PFSK-1 (cell line): ENCODE results near the gene UBE2M.
A peak's percentile ranks its signal among the peaks of the same experiment; 100 is the strongest.

Source experiments
- FOXP2 ChIP-seq: optimal IDR thresholded peaks from 2 replicates; pipeline ENCODE3; 2011; ENCODE audit warnings: borderline replicate concordance, control low read depth, inconsistent platforms; ENCODE audit not compliant: insufficient read depth; ENCODE audit errors: extremely low read length, extremely low read depth
- POLR2AphosphoS5 ChIP-seq: IDR thresholded peaks from 2 replicates; pipeline ENCODE4 v1.6.1; 2012; ENCODE audit warnings: low read depth, mild to moderate bottlenecking, control low read depth, low read length, moderate library complexity
- SIN3A ChIP-seq: IDR thresholded peaks from 2 replicates; pipeline ENCODE4 v1.6.1; 2012; ENCODE audit warnings: mild to moderate bottlenecking, low read length, moderate library complexity, borderline replicate concordance; ENCODE audit not compliant: insufficient read depth
- TAF1 ChIP-seq: IDR thresholded peaks from 2 replicates; pipeline ENCODE4 v1.6.1; 2012; ENCODE audit warnings: low read length, control low read depth, borderline replicate concordance; ENCODE audit not compliant: insufficient read depth
- TF ChIP-seq, protein P1 (sequence below), 2 experiments: IDR thresholded peaks; 2 replicates each; pipeline versions ENCODE4 v1.6.1 to v1.8.0; 2011 to 2012; ENCODE audit warnings: low read depth in 2 of 2, low read length in 2 of 2, control low read depth in 1 of 2, inconsistent platforms in 1 of 2, mild to moderate bottlenecking in 1 of 2, moderate library complexity in 1 of 2; ENCODE audit not compliant: insufficient read depth in 1 of 2

The UBE2M gene

DNA sequence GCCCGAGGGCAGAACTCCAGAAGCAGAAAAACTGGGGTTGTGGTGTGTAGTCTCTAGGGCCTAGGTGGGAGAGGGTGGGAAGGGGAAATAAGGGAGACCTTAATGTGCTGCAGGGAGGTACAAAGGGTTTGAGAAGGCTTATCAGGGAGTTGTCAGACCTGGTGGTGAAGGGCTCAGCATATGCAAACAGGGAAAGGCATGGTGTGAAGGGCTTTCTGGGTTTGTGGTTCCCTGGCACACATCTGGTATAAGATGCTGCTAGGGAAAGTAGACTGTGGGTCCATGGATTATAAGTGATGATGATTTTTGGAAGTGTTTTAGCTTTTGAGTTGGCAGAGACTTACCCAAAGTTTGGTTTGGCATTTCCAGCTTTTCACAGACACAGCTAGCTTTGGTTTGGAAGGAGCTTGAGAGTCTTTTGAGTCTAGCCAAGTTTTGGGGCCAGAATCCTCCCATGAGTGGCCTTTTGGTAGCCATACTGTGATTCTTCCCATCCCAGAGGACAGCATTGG, 12.3 kb downstream of the UBE2M start:
- TF ChIP-seq FOXP2 (no peak), SIN3A (no peak)
- TF ChIP-seq, protein P1, sequence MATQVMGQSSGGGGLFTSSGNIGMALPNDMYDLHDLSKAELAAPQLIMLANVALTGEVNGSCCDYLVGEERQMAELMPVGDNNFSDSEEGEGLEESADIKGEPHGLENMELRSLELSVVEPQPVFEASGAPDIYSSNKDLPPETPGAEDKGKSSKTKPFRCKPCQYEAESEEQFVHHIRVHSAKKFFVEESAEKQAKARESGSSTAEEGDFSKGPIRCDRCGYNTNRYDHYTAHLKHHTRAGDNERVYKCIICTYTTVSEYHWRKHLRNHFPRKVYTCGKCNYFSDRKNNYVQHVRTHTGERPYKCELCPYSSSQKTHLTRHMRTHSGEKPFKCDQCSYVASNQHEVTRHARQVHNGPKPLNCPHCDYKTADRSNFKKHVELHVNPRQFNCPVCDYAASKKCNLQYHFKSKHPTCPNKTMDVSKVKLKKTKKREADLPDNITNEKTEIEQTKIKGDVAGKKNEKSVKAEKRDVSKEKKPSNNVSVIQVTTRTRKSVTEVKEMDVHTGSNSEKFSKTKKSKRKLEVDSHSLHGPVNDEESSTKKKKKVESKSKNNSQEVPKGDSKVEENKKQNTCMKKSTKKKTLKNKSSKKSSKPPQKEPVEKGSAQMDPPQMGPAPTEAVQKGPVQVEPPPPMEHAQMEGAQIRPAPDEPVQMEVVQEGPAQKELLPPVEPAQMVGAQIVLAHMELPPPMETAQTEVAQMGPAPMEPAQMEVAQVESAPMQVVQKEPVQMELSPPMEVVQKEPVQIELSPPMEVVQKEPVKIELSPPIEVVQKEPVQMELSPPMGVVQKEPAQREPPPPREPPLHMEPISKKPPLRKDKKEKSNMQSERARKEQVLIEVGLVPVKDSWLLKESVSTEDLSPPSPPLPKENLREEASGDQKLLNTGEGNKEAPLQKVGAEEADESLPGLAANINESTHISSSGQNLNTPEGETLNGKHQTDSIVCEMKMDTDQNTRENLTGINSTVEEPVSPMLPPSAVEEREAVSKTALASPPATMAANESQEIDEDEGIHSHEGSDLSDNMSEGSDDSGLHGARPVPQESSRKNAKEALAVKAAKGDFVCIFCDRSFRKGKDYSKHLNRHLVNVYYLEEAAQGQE (IDR thresholded peaks at IDR 0.05; ENCODE audit: insufficient read depth in 1 of 2, low read depth in 2 of 2, low read length in 2 of 2), result no peak

DNA sequence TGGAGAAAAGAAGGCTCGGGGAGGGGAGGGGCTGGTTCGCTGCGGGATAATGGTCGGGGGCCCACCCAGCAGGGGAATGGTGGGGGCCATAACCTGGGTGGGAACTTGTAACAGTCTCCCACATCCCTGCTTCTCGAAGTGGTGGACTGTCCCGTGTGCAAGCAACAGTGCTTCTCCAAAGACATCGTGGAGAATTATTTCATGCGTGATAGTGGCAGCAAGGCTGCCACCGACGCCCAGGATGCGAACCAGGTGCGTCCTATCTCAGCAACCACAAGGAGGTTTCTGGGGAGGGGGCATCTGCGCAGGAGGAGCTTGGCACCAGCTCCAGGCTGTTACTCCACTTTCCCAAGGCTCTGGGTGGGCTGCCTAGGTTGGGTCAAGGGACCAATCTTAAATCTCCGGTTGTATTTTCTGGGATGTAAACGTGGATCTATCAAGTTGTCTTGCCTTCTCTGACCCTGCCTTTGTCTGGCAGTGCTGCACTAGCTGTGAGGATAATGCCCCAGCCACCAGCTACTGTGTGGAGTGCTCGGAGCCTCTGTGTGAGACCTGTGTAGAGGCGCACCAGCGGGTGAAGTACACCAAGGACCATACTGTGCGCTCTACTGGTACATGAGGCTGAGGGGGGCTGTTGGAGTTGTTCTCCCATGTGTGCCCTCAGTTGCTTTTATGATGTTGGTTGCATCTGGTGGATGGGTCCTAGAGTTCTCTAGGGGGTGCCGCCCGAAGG, 13.0 kb downstream of the UBE2M start:
- TF ChIP-seq FOXP2, result no peak
- TF ChIP-seq TAF1, result no peak
- no peak for TF ChIP-seq SIN3A
- TF ChIP-seq POLR2AphosphoS5, result no peak
- TF ChIP-seq, protein P1 (IDR thresholded peaks at IDR 0.05; ENCODE audit: insufficient read depth in 1 of 2, low read depth in 2 of 2, low read length in 2 of 2), result no peak

DNA sequence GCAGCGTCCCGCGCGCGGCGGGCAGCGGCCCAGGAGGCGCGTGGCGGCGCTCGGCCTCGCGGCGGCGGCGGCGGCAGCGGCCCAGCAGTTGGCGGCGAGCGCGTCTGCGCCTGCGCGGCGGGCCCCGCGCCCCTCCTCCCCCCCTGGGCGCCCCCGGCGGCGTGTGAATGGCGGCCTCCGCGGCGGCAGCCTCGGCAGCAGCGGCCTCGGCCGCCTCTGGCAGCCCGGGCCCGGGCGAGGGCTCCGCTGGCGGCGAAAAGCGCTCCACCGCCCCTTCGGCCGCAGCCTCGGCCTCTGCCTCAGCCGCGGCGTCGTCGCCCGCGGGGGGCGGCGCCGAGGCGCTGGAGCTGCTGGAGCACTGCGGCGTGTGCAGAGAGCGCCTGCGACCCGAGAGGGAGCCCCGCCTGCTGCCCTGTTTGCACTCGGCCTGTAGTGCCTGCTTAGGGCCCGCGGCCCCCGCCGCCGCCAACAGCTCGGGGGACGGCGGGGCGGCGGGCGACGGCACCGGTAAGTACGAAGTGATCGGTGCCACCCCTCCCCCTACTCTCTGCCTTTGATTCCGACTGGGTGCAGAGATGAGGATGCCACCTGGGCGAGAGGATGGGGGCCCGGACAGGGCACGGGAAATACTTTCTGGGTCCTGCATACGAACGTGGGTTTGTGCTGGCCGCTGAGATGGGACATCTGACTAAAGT, 13.7 kb downstream of the UBE2M start:
- TF ChIP-seq FOXP2, result no peak
- no peak for TF ChIP-seq TAF1
- no peak for TF ChIP-seq SIN3A
- TF ChIP-seq, protein P1 (IDR thresholded peaks at IDR 0.05; ENCODE audit: insufficient read depth in 1 of 2, low read depth in 2 of 2, low read length in 2 of 2), result no peak
- TF ChIP-seq POLR2AphosphoS5, result no peak

DNA sequence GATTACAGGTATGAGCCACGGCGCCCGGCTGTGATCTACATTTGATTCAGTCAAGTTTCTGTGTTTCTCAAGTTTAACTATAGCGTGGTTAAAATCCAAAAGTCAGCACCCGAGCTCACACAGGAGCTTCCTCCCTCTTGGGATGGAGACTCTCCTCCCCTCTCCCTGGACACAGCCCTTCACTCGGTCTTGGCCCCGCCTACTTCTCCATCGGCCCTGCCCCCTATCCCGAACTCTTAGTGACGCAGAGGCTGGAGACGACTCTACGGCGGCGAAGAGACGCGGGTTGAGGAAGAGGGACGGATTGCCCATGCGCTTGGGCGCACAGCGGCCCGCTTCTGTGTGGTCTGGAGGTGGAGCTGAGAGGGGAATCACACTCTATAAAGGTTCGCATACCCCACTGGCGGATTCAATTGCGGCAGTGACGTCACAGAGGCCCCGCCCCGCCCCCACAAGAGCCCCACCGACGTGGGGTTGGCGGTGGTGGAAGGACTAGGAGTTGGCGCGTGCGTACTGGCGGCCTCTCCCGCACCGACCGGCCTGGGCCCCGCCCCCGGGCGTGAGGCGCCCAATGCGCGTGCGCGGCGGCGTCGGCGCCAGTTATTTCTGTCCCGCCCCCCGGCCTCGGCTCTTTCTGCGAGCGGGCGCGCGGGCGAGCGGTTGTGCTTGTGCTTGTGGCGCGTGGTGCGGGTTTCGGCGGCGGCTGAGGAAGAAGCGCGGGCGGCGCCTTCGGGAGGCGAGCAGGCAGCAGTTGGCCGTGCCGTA, 14.4 kb downstream of the UBE2M start, which contains the start of gene TRIM28:
TRIM28 (plus strand) TSS at position 239 of the 765 bp plus-strand sequence. CDS start 694 bp downstream, outside the sequence.
- TF ChIP-seq POLR2AphosphoS5, result peak; percentile 97
- TF ChIP-seq FOXP2, result peak; percentile 12
- peak; percentile 73; the same call in 1 of the 2 replicates for TF ChIP-seq SIN3A
- peak; percentile 93 for TF ChIP-seq TAF1
- TF ChIP-seq, protein P1 (IDR thresholded peaks at IDR 0.05; ENCODE audit: insufficient read depth in 1 of 2, low read depth in 2 of 2, low read length in 2 of 2), result peak in 1 of 2 experiments; percentile 68; a peak in 1 of 4 replicates
